ENCODE data around the gene PSMC3.

GRCh38 chr11:47437218-47437745, 11.0 kb upstream of the PSMC3 start:
- TF ChIP-seq CTCF (IDR thresholded peaks at IDR 0.05) (no peak), POLR2A (IDR thresholded peaks at IDR 0.05) (no peak)

Measured in esophagus squamous epithelium (tissue), 4 donors.